HAP-1 (cell line): ENCODE results near the gene MAP3K20.

Experiments used
- DNase-seq, 2 experiments: peaks; one replicate each; pipeline ENCODE4 v3.0.0-alpha.2; 2016 to 2020; ENCODE audit warnings: low spot score in 2 of 2
- H3K27me3 ChIP-seq: fragments of 250-450 bp; sonication (Bioruptor Pico); 2 replicates; pipeline ENCODE4 v1.5.1; 2020; ENCODE audit warnings: low read depth, mild to moderate bottlenecking, moderate library complexity
- H3K36me3 ChIP-seq: fragments of 250-450 bp; sonication (Bioruptor Pico); replicated peaks from 2 replicates; pipeline ENCODE4 v1.5.1; 2020; ENCODE audit warnings: mild to moderate bottlenecking
- H3K4me1 ChIP-seq: fragments of 250-450 bp; sonication (Bioruptor Pico); 2 replicates; pipeline ENCODE4 v1.5.1; 2020; ENCODE audit warnings: mild to moderate bottlenecking
- H3K4me3 ChIP-seq: fragments of 250-450 bp; sonication (Bioruptor Pico); 2 replicates; pipeline ENCODE4 v1.5.1; 2020; ENCODE audit warnings: mild to moderate bottlenecking, moderate library complexity
- H3K9me3 ChIP-seq: fragments of 250-450 bp; sonication (Bioruptor Pico); 2 replicates; pipeline ENCODE4 v1.5.1; 2020; ENCODE audit warnings: mild to moderate bottlenecking, moderate library complexity
- in situ Hi-C: fragments of 300-500 bp; cut with MboI; formaldehyde crosslinking; loops from 3 replicates; pipeline ENCODE4 v1.14.3; 2020; ENCODE audit warnings: low sequenced_read_pairs, inconsistent platforms, mixed read lengths

Gene MAP3K20

GRCh38 chr2:173058097-173058496, 17.5 kb upstream of the MAP3K20 start:
- Histone ChIP-seq H3K36me3 (no peaks in the 10 kb centered on the region), H3K4me1 (peaks cover 18% of the 10 kb centered on the region), H3K27me3 (no peaks in the 10 kb centered on the region), H3K4me3 (no peak overlapping the region), H3K9me3 (no peaks in the 10 kb centered on the region)
- DNase-seq, result no peak
- in situ Hi-C loops, result no loop called here

- Histone ChIP-seq H3K4me3 (no peak overlapping the region), H3K4me1 (peaks cover 18% of the 10 kb centered on the region), H3K27me3 (no peaks in the 10 kb centered on the region), H3K36me3 (no peaks in the 10 kb centered on the region), H3K9me3 (no peaks in the 10 kb centered on the region)
- in situ Hi-C loops, result no loop called here
- DNase-seq, result no peak
These were observed 17.0 kb upstream of the MAP3K20 start for GRCh38 chr2:173058673-173059072.

GRCh38 chr2:173059292-173059691, 16.4 kb upstream of the MAP3K20 start:
- in situ Hi-C loops, result no loop called here
- Histone ChIP-seq H3K4me3 (no peak overlapping the region), H3K36me3 (no peaks in the 10 kb centered on the region), H3K9me3 (no peaks in the 10 kb centered on the region), H3K27me3 (no peaks in the 10 kb centered on the region), H3K4me1 (peaks cover 14% of the 10 kb centered on the region)
- DNase-seq, result no peak

GRCh38 chr2:173059971-173060461, 15.6 kb upstream of the MAP3K20 start:
- in situ Hi-C loops, result no loop called here
- Histone ChIP-seq H3K4me1 (peaks cover 7% of the 10 kb centered on the region), H3K9me3 (no peaks in the 10 kb centered on the region), H3K36me3 (no peaks in the 10 kb centered on the region), H3K27me3 (no peaks in the 10 kb centered on the region), H3K4me3 (no peak overlapping the region)
- no peak for DNase-seq

- Histone ChIP-seq H3K4me1 (peaks cover 14% of the 10 kb centered on the region), H3K27me3 (no peaks in the 10 kb centered on the region), H3K4me3 (no peak overlapping the region), H3K36me3 (no peaks in the 10 kb centered on the region), H3K9me3 (no peaks in the 10 kb centered on the region)
- in situ Hi-C loops, result no loop called here
- DNase-seq, result no peak
These were observed 12.8 kb upstream of the MAP3K20 start for GRCh38 chr2:173062801-173063200.

GRCh38 chr2:173064151-173064805, 11.4 kb upstream of the MAP3K20 start:
- in situ Hi-C loops, result no loop called here
- DNase-seq, result no peak
- Histone ChIP-seq H3K9me3 (no peaks in the 10 kb centered on the region), H3K4me1 (peaks cover 14% of the 10 kb centered on the region), H3K27me3 (no peaks in the 10 kb centered on the region), H3K4me3 (no peak overlapping the region), H3K36me3 (no peaks in the 10 kb centered on the region)

GRCh38 chr2:173066887-173067676, 8.6 kb upstream of the MAP3K20 start:
- peaks cover 7% of the 10 kb centered on the region for H3K4me1 ChIP-seq
- H3K9me3 ChIP-seq, result no peaks in the 10 kb centered on the region
- no peak overlapping the region for H3K4me3 ChIP-seq
- in situ Hi-C loops, result no loop called here
- DNase-seq, result peak in 1 of 2 experiments; percentile 63
- H3K27me3 ChIP-seq, result no peaks in the 10 kb centered on the region
- no peaks in the 10 kb centered on the region for H3K36me3 ChIP-seq

GRCh38 chr2:173075056-173075780, 428 bp upstream of the MAP3K20 start:
- Histone ChIP-seq H3K4me1 (peaks cover 24% of the 10 kb centered on the region), H3K27me3 (no peaks in the 10 kb centered on the region), H3K4me3 (peak overlapping the region; percentile 50), H3K36me3 (no peaks in the 10 kb centered on the region), H3K9me3 (no peaks in the 10 kb centered on the region)
- no peak for DNase-seq
- in situ Hi-C loops, result no loop called here

- Histone ChIP-seq H3K36me3 (no peaks in the 10 kb centered on the region), H3K4me3 (peak overlapping the region; percentile 50), H3K27me3 (no peaks in the 10 kb centered on the region), H3K4me1 (peaks cover 24% of the 10 kb centered on the region), H3K9me3 (no peaks in the 10 kb centered on the region)
- in situ Hi-C loops, result no loop called here
- DNase-seq, result peak; percentile 33 to 59
These were observed 1.1 kb downstream of the MAP3K20 start for GRCh38 chr2:173076581-173077345.

- no peaks in the 10 kb centered on the region for H3K9me3 ChIP-seq
- DNase-seq, result no peak
- peaks cover 24% of the 10 kb centered on the region for H3K4me1 ChIP-seq
- H3K4me3 ChIP-seq, result peak overlapping the region; percentile 50
- H3K27me3 ChIP-seq, result no peaks in the 10 kb centered on the region
- in situ Hi-C loops, result no loop called here
- H3K36me3 ChIP-seq, result no peaks in the 10 kb centered on the region
These were observed 2.0 kb downstream of the MAP3K20 start for GRCh38 chr2:173077506-173078177.

GRCh38 chr2:173079141-173079540, 3.5 kb downstream of the MAP3K20 start:
- H3K4me3 ChIP-seq, result no peak overlapping the region

GRCh38 chr2:173079973-173080860, 4.6 kb downstream of the MAP3K20 start:
- Histone ChIP-seq H3K4me3 (no peak overlapping the region), H3K27me3 (no peaks in the 10 kb centered on the region), H3K9me3 (no peaks in the 10 kb centered on the region), H3K36me3 (no peaks in the 10 kb centered on the region), H3K4me1 (peaks cover 21% of the 10 kb centered on the region)
- in situ Hi-C loops, result no loop called here
- DNase-seq, result no peak

More at GRCh38 chr2:173079141-173079540, 3.5 kb downstream of the MAP3K20 start:
- no peaks in the 10 kb centered on the region for H3K9me3 ChIP-seq
- H3K36me3 ChIP-seq, result no peaks in the 10 kb centered on the region
- in situ Hi-C loops, result no loop called here
- DNase-seq, result no peak
- peaks cover 24% of the 10 kb centered on the region for H3K4me1 ChIP-seq
- no peaks in the 10 kb centered on the region for H3K27me3 ChIP-seq
